Testis (tissue), 2 donors: ENCODE results near the gene RPS23.

ENCODE experiments used
- POLR2A ChIP-seq: fragments of 450-650 bp; IDR thresholded peaks from one replicate; pipeline ENCODE4 v1.6.1; 2017; ENCODE audit warnings: antibody characterized with exemption, mild to moderate bottlenecking, moderate library complexity
- TF ChIP-seq, protein P1 (sequence below), 3 experiments: fragments of 450-650 bp in 2 of 3; fragments of 200-600 bp in 1 of 3; sonication (generic) in 1 of 3; IDR thresholded peaks; one replicate each; pipeline ENCODE4 v1.5.1; 2016 to 2019; ENCODE audit warnings: antibody characterized with exemption in 3 of 3, mild to moderate bottlenecking in 2 of 3, moderate library complexity in 1 of 3

DNA sequence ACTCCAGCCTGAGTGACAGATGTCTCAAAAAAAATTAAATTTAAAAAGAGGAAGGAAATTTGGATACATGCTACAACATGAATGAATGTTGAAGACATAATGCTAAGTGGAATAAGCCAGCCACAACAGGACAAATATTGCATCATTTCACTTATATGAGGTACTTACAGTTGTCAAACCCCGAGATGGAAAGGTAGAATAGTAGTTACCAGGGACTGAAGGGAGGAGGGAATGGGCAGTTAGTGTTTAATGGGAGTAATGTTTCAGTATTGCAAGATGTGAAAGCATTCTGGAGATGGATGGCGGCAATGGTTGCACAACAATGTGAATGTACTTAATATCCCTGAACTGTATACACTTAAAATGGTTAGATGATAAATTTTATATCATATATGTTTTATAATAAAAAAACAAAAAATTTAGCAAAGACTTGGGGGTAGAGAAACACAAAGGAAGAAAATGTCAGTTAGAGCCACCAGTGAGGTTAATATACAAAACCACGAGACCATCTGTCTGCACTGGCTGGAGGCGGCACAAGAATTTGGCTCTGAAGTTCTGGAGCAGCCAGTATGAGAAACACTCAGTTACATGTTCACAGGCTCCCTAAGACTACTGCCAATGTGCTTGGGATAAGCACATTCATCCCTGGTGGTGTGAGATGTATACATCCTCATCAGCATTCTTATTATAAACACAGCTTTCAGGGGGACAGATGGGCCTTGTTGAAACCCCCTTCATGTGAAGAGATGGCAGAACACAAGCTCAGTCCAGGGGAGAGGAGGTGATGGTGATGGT, 37.0 kb upstream of the RPS23 start:
- TF ChIP-seq, protein P1, sequence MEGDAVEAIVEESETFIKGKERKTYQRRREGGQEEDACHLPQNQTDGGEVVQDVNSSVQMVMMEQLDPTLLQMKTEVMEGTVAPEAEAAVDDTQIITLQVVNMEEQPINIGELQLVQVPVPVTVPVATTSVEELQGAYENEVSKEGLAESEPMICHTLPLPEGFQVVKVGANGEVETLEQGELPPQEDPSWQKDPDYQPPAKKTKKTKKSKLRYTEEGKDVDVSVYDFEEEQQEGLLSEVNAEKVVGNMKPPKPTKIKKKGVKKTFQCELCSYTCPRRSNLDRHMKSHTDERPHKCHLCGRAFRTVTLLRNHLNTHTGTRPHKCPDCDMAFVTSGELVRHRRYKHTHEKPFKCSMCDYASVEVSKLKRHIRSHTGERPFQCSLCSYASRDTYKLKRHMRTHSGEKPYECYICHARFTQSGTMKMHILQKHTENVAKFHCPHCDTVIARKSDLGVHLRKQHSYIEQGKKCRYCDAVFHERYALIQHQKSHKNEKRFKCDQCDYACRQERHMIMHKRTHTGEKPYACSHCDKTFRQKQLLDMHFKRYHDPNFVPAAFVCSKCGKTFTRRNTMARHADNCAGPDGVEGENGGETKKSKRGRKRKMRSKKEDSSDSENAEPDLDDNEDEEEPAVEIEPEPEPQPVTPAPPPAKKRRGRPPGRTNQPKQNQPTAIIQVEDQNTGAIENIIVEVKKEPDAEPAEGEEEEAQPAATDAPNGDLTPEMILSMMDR (IDR thresholded peaks at IDR 0.05): no peak
- no peak for TF ChIP-seq POLR2A
